Mesodermal cell (in vitro differentiated cells): ENCODE measurements around the gene ARPC4.
"Not testable (repeated sequence)": the region's sequence is repeated elsewhere in the genome, so short reads cannot be mapped to it uniquely, and the experiment has no call there.

ENCODE experiments used
- H3K27ac ChIP-seq: 2 replicates; pipeline ENCODE4 v1.7.0; 2013; ENCODE audit warnings: mild to moderate bottlenecking, low read depth, low read length, moderate library complexity; ENCODE audit not compliant: severe bottlenecking
- H3K36me3 ChIP-seq: 2 replicates; pipeline ENCODE4 v1.7.1; 2013; ENCODE audit warnings: mild to moderate bottlenecking, low read length, moderate library complexity; ENCODE audit not compliant: control insufficient read depth, insufficient read depth
- H3K4me1 ChIP-seq: one replicate; pipeline ENCODE4 v1.7.1; 2013; ENCODE audit warnings: mild to moderate bottlenecking, low read length; ENCODE audit not compliant: insufficient read depth, control insufficient read depth, poor library complexity, severe bottlenecking
- H3K4me3 ChIP-seq: 2 replicates; pipeline ENCODE4 v1.7.0; 2013; ENCODE audit warnings: low read length, control low read depth, mild to moderate bottlenecking; ENCODE audit not compliant: insufficient read depth, poor library complexity, severe bottlenecking; ENCODE audit errors: extremely low read depth
- H3K9me3 ChIP-seq: 2 replicates; pipeline ENCODE4 v1.7.1; 2013; ENCODE audit warnings: mild to moderate bottlenecking, low read length, moderate library complexity; ENCODE audit not compliant: control insufficient read depth
- WGBS, 2 experiments: methylation state at CpG; one replicate each; pipeline ENCODE4 v1.1.5; 2013; ENCODE audit warnings: missing lambda C conversion rate in 2 of 2; ENCODE audit not compliant: insufficient coverage in 2 of 2; 5-methylcytosine and 5-hydroxymethylcytosine counted together

The ARPC4 gene

GRCh38 chr3:9841015-9841414 is 48.1 kb downstream of the ARPC4 start:
- H3K36me3 ChIP-seq, result peaks cover 53% of the 10 kb centered on the region
- no peak overlapping the region for H3K27ac ChIP-seq
- no peak overlapping the region for H3K4me3 ChIP-seq
- 80 to 83% methylated on average over 6 of the region's 8 CpGs for WGBS, 2 experiments
- H3K9me3 ChIP-seq, result no peaks in the 10 kb centered on the region
- no peaks in the 10 kb centered on the region for H3K4me1 ChIP-seq

DNA sequence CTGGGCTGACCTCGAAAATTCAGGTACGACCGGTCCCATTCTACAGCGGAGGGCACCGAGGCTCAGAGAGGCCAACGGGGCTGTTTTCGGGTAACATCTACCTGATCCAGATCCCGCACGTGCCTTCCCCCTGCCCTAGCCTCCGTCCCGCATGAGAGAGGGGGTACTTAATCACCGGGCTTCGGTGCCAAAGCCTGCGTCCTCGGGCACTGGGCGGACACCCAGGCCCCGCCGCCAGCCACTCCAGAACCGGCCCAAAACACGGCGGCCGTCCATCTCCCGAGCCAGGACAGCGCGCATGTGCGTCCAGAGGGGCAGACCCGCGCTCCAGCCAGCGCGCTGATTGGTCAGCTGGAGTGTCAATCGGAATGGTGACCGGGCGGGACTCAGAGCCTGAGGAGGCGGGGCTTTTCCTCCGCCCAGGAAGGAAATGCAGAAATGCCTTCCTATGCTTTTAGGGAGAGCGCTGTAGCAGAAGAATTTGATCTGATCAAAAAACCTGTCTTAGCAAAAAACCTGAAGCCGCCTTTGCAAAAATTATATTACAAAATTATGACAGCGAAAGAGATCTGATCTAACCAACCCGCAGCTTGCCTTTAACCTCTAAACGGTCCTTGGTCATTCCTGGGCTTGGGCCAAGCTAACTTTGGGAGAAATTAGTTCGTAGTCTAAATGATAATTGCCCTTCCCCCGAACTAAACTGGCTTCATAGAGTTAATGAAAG is 51.0 kb downstream of the ARPC4 start, which contains the start of gene RPUSD3:
Gene RPUSD3, minus strand, starts transcription at position 294 of the 724 bp plus-strand sequence. Its CDS starts 18 bp downstream, at position 276.
- Histone ChIP-seq H3K4me3 (peak within 1 kb of the TSS; percentile 64), H3K36me3 (peaks cover 33% of the 10 kb centered on the region), H3K9me3 (no peaks in the 10 kb centered on the region), H3K27ac (no peak within 1 kb of the TSS), H3K4me1 (peaks cover 3% of the 10 kb centered on the region)
- 3 to 5% methylated on average over 34 of the region's 42 CpGs for WGBS, 2 experiments

DNA sequence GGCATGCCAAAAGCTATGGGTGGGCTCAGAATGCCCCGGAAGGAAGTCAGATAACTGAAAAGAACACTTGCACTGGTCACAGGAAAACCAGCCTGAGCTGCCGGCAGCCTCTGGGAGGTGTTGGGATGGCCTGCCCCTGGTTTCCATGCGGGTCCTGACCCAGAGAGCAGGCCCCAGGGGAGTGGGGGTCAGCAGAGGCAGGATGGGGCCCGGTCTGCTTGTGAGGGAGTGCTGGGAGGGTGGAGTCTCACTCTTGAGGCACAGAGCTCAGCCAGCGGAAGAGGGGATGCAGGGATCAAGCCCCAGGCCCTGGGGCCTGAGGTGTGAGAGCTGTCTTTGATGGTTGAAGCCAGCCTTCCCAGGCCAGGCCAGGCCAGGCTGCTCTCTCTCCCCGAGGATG is 53.3 kb downstream of the ARPC4 start:
- H3K27ac ChIP-seq, result no peak overlapping the region
- no peaks in the 10 kb centered on the region for H3K9me3 ChIP-seq
- peaks cover 10% of the 10 kb centered on the region for H3K36me3 ChIP-seq
- peaks cover 3% of the 10 kb centered on the region for H3K4me1 ChIP-seq
- 88 to 92% methylated on average over 5 of the region's 6 CpGs for WGBS, 2 experiments
- no peak overlapping the region for H3K4me3 ChIP-seq

DNA sequence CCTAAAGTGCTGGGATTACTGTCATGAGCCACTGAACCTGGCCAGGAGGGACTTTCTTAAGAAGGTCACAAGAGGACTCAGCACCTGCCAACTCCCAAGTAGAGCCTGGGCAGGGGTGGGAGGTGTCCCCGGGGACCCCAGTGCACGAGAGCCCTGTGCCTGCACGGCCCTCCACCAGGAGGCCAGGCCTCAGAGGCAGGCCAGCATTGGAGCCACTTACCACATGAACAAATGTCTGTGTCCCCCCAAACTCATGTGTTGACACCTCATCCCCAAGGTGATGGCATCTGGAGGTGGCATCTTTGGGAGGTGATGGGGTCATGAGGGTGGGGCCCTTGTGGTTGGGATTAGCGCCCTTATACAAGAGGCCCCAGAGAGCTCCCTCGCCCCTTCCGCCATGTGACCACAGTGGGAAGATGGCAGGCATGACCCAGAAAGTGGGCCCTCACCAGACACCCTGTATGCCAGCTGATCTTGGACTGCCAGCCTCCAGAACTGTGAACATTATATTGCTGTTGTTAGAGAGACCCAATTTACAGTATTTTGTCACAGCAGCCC is 54.1 kb downstream of the ARPC4 start:
- H3K27ac ChIP-seq, result no peak overlapping the region
- H3K4me1 ChIP-seq, result peaks cover 3% of the 10 kb centered on the region
- no peaks in the 10 kb centered on the region for H3K9me3 ChIP-seq
- H3K4me3 ChIP-seq, result no peak overlapping the region
- WGBS, 2 experiments, result 91 to 92% methylated on average over 4 of the region's 6 CpGs
- H3K36me3 ChIP-seq, result peaks cover 3% of the 10 kb centered on the region

- not testable (repeated sequence) for H3K9me3 ChIP-seq, H3K36me3 ChIP-seq, H3K4me3 ChIP-seq, H3K27ac ChIP-seq, H3K4me1 ChIP-seq
- 50% methylated on average over 2 of the region's 9 CpGs; no CpG with 5 or more reads in 1 of the 2 experiments for WGBS, 2 experiments
These were observed 55.0 kb downstream of the ARPC4 start for GRCh38 chr3:9847870-9848269.

DNA sequence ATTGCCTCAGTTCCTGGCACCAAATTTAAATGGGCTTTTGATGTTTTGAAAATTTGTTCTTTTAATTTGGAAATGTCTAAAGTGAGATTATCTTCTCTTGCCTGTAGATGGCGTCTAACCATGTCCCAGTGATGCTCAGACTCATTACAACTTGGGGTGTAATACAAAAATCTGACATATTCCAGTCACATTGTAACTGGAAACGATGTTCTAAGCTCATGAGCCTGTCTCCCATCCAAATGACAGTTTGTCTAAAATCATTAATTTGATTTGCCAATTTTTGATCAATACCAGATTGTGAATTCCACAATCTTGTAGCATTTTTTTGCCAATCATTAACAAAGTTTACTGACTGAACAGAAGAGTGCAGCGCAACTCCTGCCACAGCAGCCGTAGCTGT is 56.0 kb downstream of the ARPC4 start:
- 90% methylated on average over 2 of the region's 4 CpGs; no CpG with 5 or more reads in 1 of the 2 experiments for WGBS, 2 experiments
- not testable (repeated sequence) for H3K4me1 ChIP-seq, H3K9me3 ChIP-seq, H3K36me3 ChIP-seq, H3K27ac ChIP-seq, H3K4me3 ChIP-seq

DNA sequence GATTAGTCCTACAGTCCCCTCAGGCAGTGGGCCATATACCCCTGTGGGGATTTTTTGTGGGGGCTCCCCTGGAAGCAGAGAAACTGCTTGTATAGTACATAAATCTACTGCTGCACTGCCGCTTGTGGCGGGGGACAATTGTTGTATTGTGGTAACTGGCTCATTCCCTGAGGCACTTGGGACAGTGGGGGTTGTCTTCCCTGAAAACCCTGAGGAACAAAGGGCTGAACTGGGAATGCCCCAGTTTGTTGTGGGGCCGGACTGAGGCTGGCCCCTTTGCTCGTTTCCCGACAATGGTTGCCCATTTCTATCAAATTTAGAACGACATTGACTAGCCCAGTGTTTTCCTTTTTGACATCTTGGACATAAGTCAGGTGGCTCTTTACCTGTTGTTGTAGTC is 58.5 kb downstream of the ARPC4 start:
- not testable (repeated sequence) for H3K4me3 ChIP-seq, H3K36me3 ChIP-seq, H3K27ac ChIP-seq, H3K9me3 ChIP-seq, H3K4me1 ChIP-seq
- WGBS, 2 experiments, result 78 to 82% methylated on average over 4 of the region's 6 CpGs

GRCh38 chr3:9851926-9852325 is 59.0 kb downstream of the ARPC4 start:
- H3K9me3 ChIP-seq, H3K27ac ChIP-seq, H3K36me3 ChIP-seq, H3K4me3 ChIP-seq, H3K4me1 ChIP-seq: not testable (repeated sequence)
- 96 to 97% methylated on average over 3 to 6 of the region's 6 CpGs for WGBS, 2 experiments

- H3K36me3 ChIP-seq, result no peaks in the 10 kb centered on the region
- H3K9me3 ChIP-seq, result no peaks in the 10 kb centered on the region
- peaks cover 3% of the 10 kb centered on the region for H3K4me1 ChIP-seq
- WGBS, 2 experiments, result 89 to 100% methylated on average over 3 of the region's 6 CpGs
- H3K4me3 ChIP-seq, result no peak overlapping the region
- no peak overlapping the region for H3K27ac ChIP-seq
These were observed 59.6 kb downstream of the ARPC4 start for GRCh38 chr3:9852528-9852927.

DNA sequence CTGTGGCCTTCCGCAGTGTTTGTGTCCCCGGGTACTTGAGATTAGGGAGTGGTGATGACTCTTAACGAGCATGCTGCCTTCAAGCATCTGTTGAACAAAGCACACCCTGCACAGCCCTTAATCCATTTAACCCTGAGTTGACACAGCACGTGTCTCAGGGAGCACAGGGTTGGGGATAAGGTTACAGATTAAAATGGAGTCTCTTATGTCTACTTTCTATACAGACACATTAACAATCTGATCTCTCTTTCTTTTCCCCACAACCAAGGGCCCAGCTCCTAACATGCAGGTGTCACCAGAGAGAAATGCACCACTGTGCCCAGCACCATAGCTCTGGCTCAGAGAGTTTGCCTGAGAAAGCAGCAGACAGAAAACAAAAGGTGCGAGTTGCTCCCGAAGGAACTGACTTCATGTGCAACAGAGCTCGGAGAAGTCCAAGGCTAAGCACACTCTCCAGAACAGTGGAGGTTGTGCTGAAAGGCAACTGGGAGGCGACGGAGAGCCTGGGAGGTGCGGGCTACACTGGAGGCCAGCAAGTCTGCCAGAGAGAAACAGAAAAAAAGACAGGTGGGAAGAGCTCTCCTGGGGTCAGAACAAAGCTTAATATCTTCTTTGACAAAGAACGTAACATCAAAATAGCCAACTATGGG is 61.5 kb downstream of the ARPC4 start:
- not testable (repeated sequence) for H3K9me3 ChIP-seq, H3K4me3 ChIP-seq, H3K36me3 ChIP-seq, H3K27ac ChIP-seq, H3K4me1 ChIP-seq
- WGBS, 2 experiments, result 92 to 95% methylated on average over 7 of the region's 11 CpGs

- Histone ChIP-seq H3K4me3 (no peak overlapping the region), H3K27ac (no peak overlapping the region), H3K36me3 (no peaks in the 10 kb centered on the region), H3K9me3 (no peaks in the 10 kb centered on the region), H3K4me1 (no peaks in the 10 kb centered on the region)
- 100% methylated on average over 3 of the region's 3 CpGs for WGBS, 2 experiments
These were observed 62.7 kb downstream of the ARPC4 start for GRCh38 chr3:9855594-9855993.
